Neutrophil (primary cell): Measurements from ENCODE around the gene SREBF2.

Source experiments
- H3K27ac ChIP-seq: fragments of 200-600 bp; sonication (generic); 2 replicates; pipeline ENCODE4 v1.5.1; 2016; ENCODE audit warnings: mild to moderate bottlenecking, moderate library complexity
- H3K27me3 ChIP-seq: fragments of 200-600 bp; sonication (generic); 2 replicates; pipeline ENCODE4 v1.6.0; 2016; ENCODE audit warnings: mild to moderate bottlenecking
- H3K36me3 ChIP-seq: fragments of 200-600 bp; sonication (generic); 2 replicates; pipeline ENCODE4 v1.5.1; 2017
- H3K4me1 ChIP-seq, 2 experiments: fragments of 200-600 bp in 1 of 2; sonication (generic) in 1 of 2; 1 replicate in 1 of 2; 2 replicates in 1 of 2; pipeline versions ENCODE4 v1.5.1 to v1.6.1; 2013 to 2016; ENCODE audit warnings: low read depth in 1 of 2, low read length in 1 of 2, mild to moderate bottlenecking in 1 of 2, moderate library complexity in 1 of 2; ENCODE audit not compliant: control insufficient read depth in 1 of 2, insufficient read depth in 1 of 2
- H3K4me3 ChIP-seq, 2 experiments: fragments of 200-600 bp in 1 of 2; sonication (generic) in 1 of 2; 1 replicate in 1 of 2; 2 replicates in 1 of 2; pipeline ENCODE4 v1.5.1; 2013 to 2016; ENCODE audit warnings: low read depth in 1 of 2, low read length in 1 of 2, mild to moderate bottlenecking in 1 of 2, moderate library complexity in 1 of 2
- H3K9me3 ChIP-seq: fragments of 200-600 bp; sonication (generic); 2 replicates; pipeline ENCODE4 v1.5.1; 2016
- TF ChIP-seq, protein P1 (sequence below): fragments of 200-600 bp; sonication (generic); IDR thresholded peaks from 2 replicates; pipeline ENCODE4 v1.5.1; 2016; ENCODE audit warnings: antibody characterized with exemption

SREBF2 gene

DNA sequence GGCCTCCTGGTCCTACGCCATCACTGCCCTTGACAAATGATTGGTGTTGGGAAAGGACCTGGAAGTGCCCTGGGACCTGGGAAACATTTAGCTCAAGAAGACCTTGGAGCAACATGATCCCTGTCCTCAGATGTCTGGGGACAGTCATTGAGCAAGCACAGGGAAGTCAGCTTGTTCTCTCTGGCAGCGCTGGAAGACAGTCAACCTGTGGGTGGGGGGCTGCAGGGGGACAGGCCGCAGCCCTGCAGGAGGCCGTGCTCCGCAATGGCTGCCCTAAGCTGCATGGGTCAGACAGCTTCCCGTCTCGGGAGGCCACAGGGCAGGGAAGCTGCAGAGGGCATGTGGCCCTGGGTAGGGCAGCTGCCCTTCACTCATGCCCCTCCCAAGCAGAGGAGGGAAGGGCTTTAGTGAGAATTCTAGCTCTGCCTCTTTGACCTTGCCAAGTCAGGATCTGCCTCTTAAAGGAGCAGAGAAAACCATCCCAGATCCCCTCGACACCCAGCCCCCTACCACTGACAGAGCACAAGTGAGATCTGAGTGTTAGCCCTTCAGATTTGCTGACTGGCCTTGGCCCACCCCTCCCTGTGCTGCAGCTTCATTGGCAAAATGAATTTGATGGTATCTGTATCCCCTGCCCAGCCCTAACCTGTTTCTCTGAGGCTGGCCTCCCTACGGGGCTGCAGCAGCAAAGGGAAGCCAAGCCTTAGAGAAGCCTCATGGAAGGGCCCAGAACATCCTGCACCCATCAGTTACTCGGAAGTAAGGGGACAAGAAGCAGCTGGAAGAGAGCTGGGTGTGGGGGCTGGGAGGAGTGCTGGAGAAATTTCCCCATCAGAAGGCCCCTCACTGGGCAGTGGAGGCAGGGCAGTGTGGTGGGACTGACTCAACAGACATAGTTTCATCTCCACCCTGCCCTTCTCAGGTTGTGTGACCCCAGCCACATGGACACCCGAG lies 6.2 kb upstream of the SREBF2 start:
- H3K4me1 ChIP-seq: peaks cover 0 to 4% of the 10 kb centered on the region in 2 experiments
- no peaks in the 10 kb centered on the region for H3K9me3 ChIP-seq
- H3K27me3 ChIP-seq: no peaks in the 10 kb centered on the region
- no peak overlapping the region for H3K4me3 ChIP-seq
- H3K36me3 ChIP-seq: peaks cover 8% of the 10 kb centered on the region
- H3K27ac ChIP-seq: no peak overlapping the region
- TF ChIP-seq, protein P1, sequence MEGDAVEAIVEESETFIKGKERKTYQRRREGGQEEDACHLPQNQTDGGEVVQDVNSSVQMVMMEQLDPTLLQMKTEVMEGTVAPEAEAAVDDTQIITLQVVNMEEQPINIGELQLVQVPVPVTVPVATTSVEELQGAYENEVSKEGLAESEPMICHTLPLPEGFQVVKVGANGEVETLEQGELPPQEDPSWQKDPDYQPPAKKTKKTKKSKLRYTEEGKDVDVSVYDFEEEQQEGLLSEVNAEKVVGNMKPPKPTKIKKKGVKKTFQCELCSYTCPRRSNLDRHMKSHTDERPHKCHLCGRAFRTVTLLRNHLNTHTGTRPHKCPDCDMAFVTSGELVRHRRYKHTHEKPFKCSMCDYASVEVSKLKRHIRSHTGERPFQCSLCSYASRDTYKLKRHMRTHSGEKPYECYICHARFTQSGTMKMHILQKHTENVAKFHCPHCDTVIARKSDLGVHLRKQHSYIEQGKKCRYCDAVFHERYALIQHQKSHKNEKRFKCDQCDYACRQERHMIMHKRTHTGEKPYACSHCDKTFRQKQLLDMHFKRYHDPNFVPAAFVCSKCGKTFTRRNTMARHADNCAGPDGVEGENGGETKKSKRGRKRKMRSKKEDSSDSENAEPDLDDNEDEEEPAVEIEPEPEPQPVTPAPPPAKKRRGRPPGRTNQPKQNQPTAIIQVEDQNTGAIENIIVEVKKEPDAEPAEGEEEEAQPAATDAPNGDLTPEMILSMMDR: no peak

DNA sequence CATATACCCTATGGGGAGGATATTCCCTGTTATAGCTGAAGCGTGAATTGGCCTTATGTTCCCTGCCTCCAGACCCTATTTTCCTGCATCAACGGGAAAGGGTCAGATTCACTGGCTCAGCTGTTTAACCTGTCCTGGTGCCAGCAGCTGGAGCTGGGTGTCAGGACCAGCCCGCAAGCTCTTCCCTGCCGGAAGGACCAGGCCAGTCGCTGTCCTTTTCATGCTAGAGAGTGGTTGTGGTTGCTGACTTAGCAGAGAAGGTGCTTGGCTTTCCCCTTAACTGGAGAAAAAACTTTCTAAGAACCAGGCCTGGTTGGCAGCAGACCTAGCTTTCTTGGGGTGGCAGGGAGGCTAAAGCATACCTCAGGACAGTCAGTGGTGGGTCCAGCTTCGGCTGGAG lies 5.2 kb upstream of the SREBF2 start:
- Histone ChIP-seq H3K36me3 (peaks cover 8% of the 10 kb centered on the region), H3K4me1 (peaks cover 6 to 10% of the 10 kb centered on the region in 2 experiments)
- TF ChIP-seq, protein P1: no peak

DNA sequence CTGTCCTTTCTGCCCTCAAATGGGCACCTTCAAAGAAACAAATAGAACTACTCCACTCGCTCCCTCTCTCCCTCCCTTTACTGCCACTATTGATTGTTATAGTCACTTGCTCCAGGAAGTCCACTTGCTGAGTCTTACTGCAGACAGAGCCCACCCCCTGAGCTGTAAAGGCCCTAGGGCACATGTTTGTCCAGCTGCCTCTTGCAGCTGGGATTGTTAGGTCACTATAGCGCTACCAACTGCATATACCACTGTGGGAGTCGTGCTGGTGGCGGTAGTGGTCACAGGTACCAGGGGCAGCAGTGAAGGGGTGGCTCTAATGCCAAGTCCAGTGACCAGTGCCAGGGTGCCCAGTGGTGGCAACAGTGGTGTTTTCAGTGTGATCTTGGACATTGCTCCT lies 4.4 kb upstream of the SREBF2 start:
- H3K27me3 ChIP-seq: no peaks in the 10 kb centered on the region
- H3K36me3 ChIP-seq: peaks cover 8% of the 10 kb centered on the region
- no peaks in the 10 kb centered on the region for H3K9me3 ChIP-seq
- H3K4me1 ChIP-seq: peaks cover 6 to 10% of the 10 kb centered on the region in 2 experiments
- no peak overlapping the region for H3K4me3 ChIP-seq
- no peak overlapping the region for H3K27ac ChIP-seq
- TF ChIP-seq, protein P1: no peak

More for the DNA sequence above, 5.2 kb upstream of the SREBF2 start:
- Histone ChIP-seq H3K27ac (no peak overlapping the region), H3K27me3 (no peaks in the 10 kb centered on the region), H3K4me3 (no peak overlapping the region), H3K9me3 (no peaks in the 10 kb centered on the region)

DNA sequence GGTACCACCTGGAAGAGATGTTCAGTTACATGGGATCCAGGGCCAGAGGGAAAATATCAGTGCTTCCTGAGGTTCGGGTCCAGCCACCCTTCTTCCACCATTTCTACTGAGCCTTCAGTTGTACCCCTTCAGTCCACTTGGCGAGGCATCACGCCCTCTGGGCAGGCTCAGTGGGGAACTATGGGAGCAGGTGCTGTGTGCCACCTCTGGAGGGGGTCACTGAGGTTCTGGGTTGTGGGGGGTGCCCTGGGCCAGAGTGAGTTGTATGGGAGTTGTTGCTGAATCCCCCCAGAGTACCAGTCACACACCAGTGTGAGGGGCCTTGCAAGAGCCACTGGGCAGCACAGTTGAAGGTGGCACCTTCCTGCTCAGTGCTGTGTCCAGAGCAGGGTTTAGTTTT lies 2.7 kb upstream of the SREBF2 start:
- Histone ChIP-seq H3K4me3 (no peak overlapping the region), H3K4me1 (peaks cover 14 to 22% of the 10 kb centered on the region in 2 experiments), H3K27me3 (no peaks in the 10 kb centered on the region), H3K27ac (no peak overlapping the region), H3K9me3 (no peaks in the 10 kb centered on the region), H3K36me3 (peaks cover 8% of the 10 kb centered on the region)
- TF ChIP-seq, protein P1: no peak

DNA sequence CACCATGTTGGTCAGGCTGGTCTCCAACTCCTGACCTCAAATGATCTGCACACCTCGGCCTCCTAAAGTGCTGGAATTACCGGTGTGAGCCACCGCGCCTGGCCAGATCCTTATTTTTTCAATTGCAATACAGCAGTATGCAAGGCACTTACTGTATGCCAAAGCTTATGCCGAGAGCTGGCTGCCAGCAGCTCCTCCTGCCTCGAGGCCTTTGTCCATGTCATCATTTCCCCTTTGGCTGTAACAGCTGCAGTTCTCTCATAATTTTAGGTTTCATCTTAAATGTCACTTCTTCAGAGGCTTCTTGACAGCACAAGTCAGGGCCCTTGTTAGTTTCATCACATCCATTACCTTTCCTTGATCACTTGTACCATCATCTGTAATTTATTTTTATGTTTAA lies 1.5 kb upstream of the SREBF2 start:
- H3K9me3 ChIP-seq: no peaks in the 10 kb centered on the region
- peak overlapping the region; percentile 83 for H3K27ac ChIP-seq
- TF ChIP-seq, protein P1: no peak
- peaks cover 14 to 30% of the 10 kb centered on the region in 2 experiments for H3K4me1 ChIP-seq
- H3K4me3 ChIP-seq: no peak overlapping the region
- H3K27me3 ChIP-seq: no peaks in the 10 kb centered on the region
- H3K36me3 ChIP-seq: peaks cover 2% of the 10 kb centered on the region
